Loucy (cell line): ENCODE results near the gene TAF1B.

Experiments used
- CTCF ChIP-seq: fragments of 200-600 bp; sonication (generic); conservative IDR thresholded peaks from 2 replicates; pipeline ENCODE4 v1.5.1; 2014; ENCODE audit warnings: mild to moderate bottlenecking, antibody characterized with exemption, low read length
- EZH2phosphoT487 ChIP-seq: fragments of 200-600 bp; IDR thresholded peaks from 2 replicates; pipeline ENCODE4 v1.6.1; 2018; ENCODE audit warnings: antibody characterized with exemption, mild to moderate bottlenecking, moderate library complexity, borderline replicate concordance

- TF ChIP-seq CTCF (no peak), EZH2phosphoT487 (no peak)
Measured at GRCh38 chr2:9973690-9974089, 130.4 kb downstream of the TAF1B start.
